Uterus (tissue), 2 donors: ENCODE data around the gene MIDN.

ENCODE experiments used
- POLR2A ChIP-seq, 2 donors: fragments of 450-650 bp; IDR thresholded peaks; one replicate each; pipeline ENCODE4 v1.6.1; 2016; ENCODE audit warnings: antibody characterized with exemption in 2 of 2, mild to moderate bottlenecking in 1 of 2, moderate library complexity in 1 of 2
- TF ChIP-seq, protein P1 (sequence below), 4 experiments: fragments of 200-600 bp in 2 of 4; fragments of 450-650 bp in 2 of 4; sonication (generic) in 2 of 4; IDR thresholded peaks; one replicate each; pipeline ENCODE4 v1.5.1; 2016 to 2019; ENCODE audit warnings: antibody characterized with exemption in 4 of 4, mild to moderate bottlenecking in 2 of 4, moderate library complexity in 1 of 4

DNA sequence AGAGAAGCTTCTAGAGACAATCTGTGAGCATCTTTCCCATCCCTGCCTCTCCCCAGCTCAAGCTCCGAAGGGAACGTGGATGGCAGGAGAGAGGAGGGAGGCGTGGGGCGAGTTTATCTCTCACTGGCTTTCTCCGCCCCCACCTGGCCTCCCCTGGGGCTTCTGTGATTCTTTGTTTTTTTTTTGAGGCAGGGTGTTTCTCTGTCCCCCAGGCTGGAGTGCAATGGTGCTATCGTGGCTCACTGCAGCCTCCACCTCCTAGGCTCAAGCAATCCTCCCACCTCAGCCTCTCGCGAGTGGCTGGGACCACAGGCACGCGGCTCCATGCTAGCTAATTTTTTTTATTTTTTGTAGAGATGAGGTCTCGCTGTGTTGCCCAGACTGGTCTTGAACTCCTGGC, 60.3 kb downstream of the MIDN start:
- TF ChIP-seq, protein P1, sequence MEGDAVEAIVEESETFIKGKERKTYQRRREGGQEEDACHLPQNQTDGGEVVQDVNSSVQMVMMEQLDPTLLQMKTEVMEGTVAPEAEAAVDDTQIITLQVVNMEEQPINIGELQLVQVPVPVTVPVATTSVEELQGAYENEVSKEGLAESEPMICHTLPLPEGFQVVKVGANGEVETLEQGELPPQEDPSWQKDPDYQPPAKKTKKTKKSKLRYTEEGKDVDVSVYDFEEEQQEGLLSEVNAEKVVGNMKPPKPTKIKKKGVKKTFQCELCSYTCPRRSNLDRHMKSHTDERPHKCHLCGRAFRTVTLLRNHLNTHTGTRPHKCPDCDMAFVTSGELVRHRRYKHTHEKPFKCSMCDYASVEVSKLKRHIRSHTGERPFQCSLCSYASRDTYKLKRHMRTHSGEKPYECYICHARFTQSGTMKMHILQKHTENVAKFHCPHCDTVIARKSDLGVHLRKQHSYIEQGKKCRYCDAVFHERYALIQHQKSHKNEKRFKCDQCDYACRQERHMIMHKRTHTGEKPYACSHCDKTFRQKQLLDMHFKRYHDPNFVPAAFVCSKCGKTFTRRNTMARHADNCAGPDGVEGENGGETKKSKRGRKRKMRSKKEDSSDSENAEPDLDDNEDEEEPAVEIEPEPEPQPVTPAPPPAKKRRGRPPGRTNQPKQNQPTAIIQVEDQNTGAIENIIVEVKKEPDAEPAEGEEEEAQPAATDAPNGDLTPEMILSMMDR (IDR thresholded peaks at IDR 0.05) = no peak
- no peak for TF ChIP-seq POLR2A (IDR thresholded peaks at IDR 0.05)
